ENCODE results near the gene SPTLC3.

The SPTLC3 gene

GRCh38 chr20:13008761-13009681, at the start of gene SPTLC3:
SPTLC3 (plus strand) TSS chr20:13008972; CDS start chr20:13009268, 296 bp downstream.
- Mint-ChIP-seq H3K27ac (peak within 1 kb of the TSS; percentile 26), H3K9me3 (no peaks in the 10 kb centered on the region), H3K4me3 (peak within 1 kb of the TSS; percentile 49), H3K36me3 (ENCODE audit: low read depth) (no peaks in the 10 kb centered on the region), H3K27me3 (ENCODE audit: low read depth) (peaks cover 8% of the 10 kb centered on the region), H3K4me1 (ENCODE audit: low read depth) (peaks cover 18% of the 10 kb centered on the region)

DNA sequence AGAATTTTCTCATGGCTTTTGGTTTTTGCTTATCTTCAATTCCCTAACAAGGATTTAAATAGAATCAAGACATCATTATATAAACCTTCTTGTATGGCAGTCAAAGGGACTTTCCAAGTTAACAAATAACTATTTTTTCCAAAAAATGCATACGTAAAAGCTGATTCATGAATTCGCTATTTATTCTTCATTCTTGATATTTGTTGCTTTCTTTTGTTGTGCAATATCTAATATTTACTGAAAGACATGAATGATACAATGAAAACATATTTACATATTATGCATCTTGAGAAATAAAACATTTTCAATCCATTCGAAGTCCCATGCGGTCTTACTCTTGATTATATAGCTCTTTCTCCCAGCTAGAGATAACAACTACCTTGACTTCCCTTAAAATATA, 47.0 kb upstream of the SPTLC3 start:
- H3K9me3 Mint-ChIP-seq: no peaks in the 10 kb centered on the region
- H3K4me1 Mint-ChIP-seq (ENCODE audit: low read depth): no peaks in the 10 kb centered on the region

DNA sequence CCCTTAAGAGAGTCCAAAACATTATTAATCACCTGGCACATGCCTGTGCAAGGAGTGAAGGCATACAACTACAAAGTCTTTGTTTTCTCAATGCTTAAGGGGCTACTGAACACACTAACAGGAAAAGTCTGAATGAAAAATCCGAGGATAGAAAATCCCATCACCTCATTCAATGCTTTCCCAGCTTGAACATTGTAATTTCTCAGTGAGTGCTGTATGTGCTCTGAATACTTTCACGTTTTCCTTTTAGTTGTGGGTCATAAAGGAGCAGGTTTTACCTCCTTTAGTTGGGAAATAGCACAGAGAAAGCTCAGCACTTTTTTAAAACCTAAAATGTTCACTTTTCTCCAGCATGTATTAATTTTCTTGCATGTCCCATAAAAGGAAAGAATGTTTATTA, 45.9 kb upstream of the SPTLC3 start:
- Mint-ChIP-seq H3K27me3 (ENCODE audit: low read depth) (peaks cover 3% of the 10 kb centered on the region), H3K4me3 (no peak overlapping the region), H3K4me1 (ENCODE audit: low read depth) (no peaks in the 10 kb centered on the region), H3K36me3 (ENCODE audit: low read depth) (no peaks in the 10 kb centered on the region), H3K27ac (no peak overlapping the region), H3K9me3 (no peaks in the 10 kb centered on the region)

More for the DNA sequence above, 47.0 kb upstream of the SPTLC3 start:
- no peak overlapping the region for H3K4me3 Mint-ChIP-seq
- H3K27me3 Mint-ChIP-seq (ENCODE audit: low read depth): peaks cover 3% of the 10 kb centered on the region
- H3K36me3 Mint-ChIP-seq (ENCODE audit: low read depth): no peaks in the 10 kb centered on the region
- no peak overlapping the region for H3K27ac Mint-ChIP-seq

DNA sequence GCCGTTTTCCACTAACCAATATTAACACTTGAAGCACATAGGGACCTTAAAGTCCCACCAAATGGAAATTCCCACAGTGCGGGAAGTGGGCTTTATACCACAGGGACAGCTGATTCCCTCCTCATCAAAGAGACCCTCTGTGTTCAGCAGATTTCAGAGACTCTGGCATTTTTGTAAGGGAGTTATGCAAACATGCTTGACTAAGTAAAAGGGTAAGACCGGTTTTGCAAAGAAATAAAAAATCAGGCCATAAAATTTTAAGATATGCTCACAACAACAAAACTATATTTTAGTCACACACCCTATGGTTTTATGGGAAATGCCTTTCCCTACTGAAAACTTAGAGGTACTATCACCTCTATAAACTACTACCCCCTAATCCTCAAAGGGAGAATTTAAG, 45.4 kb upstream of the SPTLC3 start:
- Mint-ChIP-seq H3K27ac (no peak overlapping the region), H3K4me3 (no peak overlapping the region), H3K36me3 (ENCODE audit: low read depth) (no peaks in the 10 kb centered on the region), H3K4me1 (ENCODE audit: low read depth) (no peaks in the 10 kb centered on the region), H3K9me3 (no peaks in the 10 kb centered on the region), H3K27me3 (ENCODE audit: low read depth) (no peaks in the 10 kb centered on the region)

DNA sequence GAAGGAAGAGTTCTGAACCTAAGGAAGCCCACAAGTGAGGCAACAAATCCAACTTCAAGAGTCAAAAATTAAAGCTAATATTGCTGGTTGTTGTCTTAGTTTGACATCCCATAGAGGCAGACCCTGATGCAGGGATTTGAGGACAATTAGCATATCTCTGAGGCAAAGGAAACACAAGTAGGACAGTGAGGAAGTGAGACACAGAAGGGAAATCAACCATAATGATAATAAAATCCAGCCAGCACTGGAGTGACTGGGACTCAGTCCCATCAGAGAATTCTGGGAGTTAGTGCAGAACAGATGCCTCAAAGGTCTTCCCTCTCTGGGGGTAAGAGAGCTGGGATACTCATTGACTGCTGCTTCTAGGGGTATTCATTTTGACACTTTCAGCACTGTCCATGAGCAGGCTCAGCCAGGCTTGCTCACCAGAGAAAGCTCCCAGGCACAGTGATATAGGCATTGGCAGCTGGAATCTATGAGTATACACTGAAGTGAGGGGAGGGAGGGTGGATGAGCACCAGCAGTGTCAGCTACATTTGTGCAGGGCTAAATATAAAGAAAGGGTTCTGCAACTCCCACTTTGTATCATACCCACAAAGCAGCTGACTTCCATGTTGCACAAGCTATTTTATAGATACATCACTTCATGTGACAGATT, 43.4 kb upstream of the SPTLC3 start:
- Mint-ChIP-seq H3K27ac (no peak overlapping the region), H3K36me3 (ENCODE audit: low read depth) (no peaks in the 10 kb centered on the region), H3K9me3 (no peaks in the 10 kb centered on the region), H3K4me1 (ENCODE audit: low read depth) (no peaks in the 10 kb centered on the region), H3K4me3 (no peak overlapping the region), H3K27me3 (ENCODE audit: low read depth) (no peaks in the 10 kb centered on the region)

DNA sequence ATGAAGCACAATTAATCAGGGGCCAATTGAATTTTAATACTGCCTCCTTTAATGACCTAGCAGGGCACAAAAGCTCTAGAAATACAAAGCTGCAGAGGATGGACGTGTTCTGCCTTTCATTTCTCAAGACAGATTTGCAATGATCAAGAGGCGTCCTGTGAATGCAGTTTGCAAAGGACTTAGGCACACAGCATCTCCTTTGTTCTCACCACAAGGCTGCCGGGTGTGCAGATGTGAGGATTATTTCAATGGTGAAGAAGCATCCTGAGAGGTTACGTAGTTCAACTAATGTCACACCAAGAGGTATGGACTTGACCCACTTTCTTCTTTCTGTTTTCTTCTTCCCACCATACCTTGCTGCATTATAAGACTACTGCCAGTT, 42.9 kb upstream of the SPTLC3 start:
- Mint-ChIP-seq H3K36me3 (ENCODE audit: low read depth) (no peaks in the 10 kb centered on the region), H3K27me3 (ENCODE audit: low read depth) (no peaks in the 10 kb centered on the region), H3K4me1 (ENCODE audit: low read depth) (no peaks in the 10 kb centered on the region), H3K4me3 (no peak overlapping the region), H3K27ac (no peak overlapping the region), H3K9me3 (no peaks in the 10 kb centered on the region)

DNA sequence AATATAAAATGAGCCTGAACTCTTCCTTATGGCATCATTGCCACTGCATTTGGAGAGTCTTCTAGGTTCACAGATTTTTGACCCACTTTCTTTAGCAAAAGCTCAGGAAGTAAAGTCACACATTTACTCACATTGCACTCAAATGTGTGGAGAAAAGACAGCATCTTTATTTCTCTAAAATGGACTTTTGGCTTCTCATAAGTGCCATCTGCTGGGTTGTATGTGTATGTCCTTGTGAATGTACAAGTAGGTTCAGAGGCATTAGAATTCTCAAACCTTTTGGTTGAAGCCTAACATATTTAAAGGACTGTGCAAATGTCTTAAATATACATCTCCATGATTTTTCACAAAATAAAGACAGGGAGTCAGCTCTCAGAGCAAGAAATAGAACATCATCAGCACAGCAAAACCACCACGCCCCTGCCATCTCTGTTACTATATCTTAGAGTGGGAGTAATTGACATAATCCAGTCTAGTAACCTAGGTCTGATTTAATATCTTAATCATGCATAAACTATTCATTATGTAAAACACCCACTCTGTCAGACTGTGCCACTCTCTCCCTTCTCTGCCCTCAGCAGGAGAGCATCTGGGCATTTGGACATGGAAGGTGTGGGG, 42.2 kb upstream of the SPTLC3 start:
- Mint-ChIP-seq H3K27me3 (ENCODE audit: low read depth) (no peaks in the 10 kb centered on the region), H3K27ac (no peak overlapping the region), H3K9me3 (no peaks in the 10 kb centered on the region), H3K4me3 (no peak overlapping the region), H3K4me1 (ENCODE audit: low read depth) (no peaks in the 10 kb centered on the region), H3K36me3 (ENCODE audit: low read depth) (no peaks in the 10 kb centered on the region)

DNA sequence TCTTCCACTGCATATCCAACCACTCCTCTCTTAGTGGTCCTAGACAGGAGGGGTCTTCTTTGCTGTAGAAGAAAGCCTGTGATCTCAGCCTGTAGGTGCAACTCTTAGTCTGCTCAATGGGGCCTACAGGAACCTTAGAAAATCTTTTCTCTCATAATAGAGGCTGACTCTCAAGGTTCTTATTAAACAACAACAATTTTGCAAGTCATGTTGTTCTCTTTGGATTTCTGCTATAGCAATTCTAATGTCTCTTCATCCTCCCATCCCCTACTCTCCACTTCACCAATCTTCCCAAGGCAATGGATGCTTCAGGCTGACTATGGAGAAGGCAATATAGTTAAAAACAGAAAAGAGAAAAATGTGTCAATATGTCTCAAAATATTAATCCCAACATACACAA, 40.8 kb upstream of the SPTLC3 start:
- H3K4me1 Mint-ChIP-seq (ENCODE audit: low read depth): no peaks in the 10 kb centered on the region
- no peaks in the 10 kb centered on the region for H3K9me3 Mint-ChIP-seq
- no peak overlapping the region for H3K27ac Mint-ChIP-seq
- no peak overlapping the region for H3K4me3 Mint-ChIP-seq
- no peaks in the 10 kb centered on the region for H3K36me3 Mint-ChIP-seq (ENCODE audit: low read depth)
- H3K27me3 Mint-ChIP-seq (ENCODE audit: low read depth): no peaks in the 10 kb centered on the region

DNA sequence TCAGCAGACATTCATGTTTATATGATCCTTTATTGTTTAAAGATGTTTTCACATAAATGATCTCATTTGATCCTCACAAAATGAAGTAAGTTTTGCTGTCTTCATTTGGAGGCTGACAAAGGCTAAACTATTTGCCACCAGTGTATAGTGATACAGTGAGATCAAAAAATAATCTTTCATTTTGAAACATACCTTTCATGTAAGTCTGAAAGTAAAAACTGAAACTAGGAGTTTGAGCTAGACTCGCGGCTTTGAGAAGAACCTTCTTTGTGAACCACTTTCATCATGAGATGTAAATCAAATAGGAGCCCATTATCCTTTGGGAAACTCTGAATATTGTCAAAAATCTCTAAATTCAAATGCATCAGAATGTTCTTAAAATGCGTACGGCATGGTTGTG, 40.3 kb upstream of the SPTLC3 start:
- Mint-ChIP-seq H3K27ac (no peak overlapping the region), H3K4me1 (ENCODE audit: low read depth) (no peaks in the 10 kb centered on the region), H3K27me3 (ENCODE audit: low read depth) (peaks cover 2% of the 10 kb centered on the region), H3K36me3 (ENCODE audit: low read depth) (no peaks in the 10 kb centered on the region), H3K9me3 (no peaks in the 10 kb centered on the region), H3K4me3 (no peak overlapping the region)

- H3K27me3 Mint-ChIP-seq (ENCODE audit: low read depth): peaks cover 4% of the 10 kb centered on the region
- no peaks in the 10 kb centered on the region for H3K36me3 Mint-ChIP-seq (ENCODE audit: low read depth)
- H3K27ac Mint-ChIP-seq: no peak overlapping the region
- H3K9me3 Mint-ChIP-seq: no peaks in the 10 kb centered on the region
- H3K4me3 Mint-ChIP-seq: no peak overlapping the region
- H3K4me1 Mint-ChIP-seq (ENCODE audit: low read depth): no peaks in the 10 kb centered on the region
Observed at GRCh38 chr20:12969071-12969669, 39.6 kb upstream of the SPTLC3 start.

DNA sequence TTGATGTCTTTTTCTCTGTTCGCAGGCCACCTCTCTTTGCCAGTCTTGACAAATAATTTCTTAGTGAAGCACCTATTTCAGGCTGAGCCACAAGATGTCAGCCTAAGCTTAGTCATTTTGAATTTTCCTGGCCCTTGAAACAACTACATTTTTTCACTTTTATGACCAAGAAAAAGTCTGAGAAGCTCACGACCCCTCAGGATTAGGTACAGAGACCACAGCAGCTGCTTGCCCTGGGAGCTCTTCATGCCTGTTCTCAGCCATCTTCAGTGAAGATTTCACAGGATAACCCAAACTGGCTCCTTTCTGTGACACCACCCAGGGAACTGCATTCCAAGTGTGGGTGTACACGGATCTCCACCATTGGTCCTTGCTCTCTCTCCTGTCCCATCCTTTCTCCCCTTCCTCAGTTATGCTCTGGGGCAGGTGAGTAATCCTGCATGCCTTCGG, 38.4 kb upstream of the SPTLC3 start:
- Mint-ChIP-seq H3K27ac (no peak overlapping the region), H3K27me3 (ENCODE audit: low read depth) (peaks cover 4% of the 10 kb centered on the region)

DNA sequence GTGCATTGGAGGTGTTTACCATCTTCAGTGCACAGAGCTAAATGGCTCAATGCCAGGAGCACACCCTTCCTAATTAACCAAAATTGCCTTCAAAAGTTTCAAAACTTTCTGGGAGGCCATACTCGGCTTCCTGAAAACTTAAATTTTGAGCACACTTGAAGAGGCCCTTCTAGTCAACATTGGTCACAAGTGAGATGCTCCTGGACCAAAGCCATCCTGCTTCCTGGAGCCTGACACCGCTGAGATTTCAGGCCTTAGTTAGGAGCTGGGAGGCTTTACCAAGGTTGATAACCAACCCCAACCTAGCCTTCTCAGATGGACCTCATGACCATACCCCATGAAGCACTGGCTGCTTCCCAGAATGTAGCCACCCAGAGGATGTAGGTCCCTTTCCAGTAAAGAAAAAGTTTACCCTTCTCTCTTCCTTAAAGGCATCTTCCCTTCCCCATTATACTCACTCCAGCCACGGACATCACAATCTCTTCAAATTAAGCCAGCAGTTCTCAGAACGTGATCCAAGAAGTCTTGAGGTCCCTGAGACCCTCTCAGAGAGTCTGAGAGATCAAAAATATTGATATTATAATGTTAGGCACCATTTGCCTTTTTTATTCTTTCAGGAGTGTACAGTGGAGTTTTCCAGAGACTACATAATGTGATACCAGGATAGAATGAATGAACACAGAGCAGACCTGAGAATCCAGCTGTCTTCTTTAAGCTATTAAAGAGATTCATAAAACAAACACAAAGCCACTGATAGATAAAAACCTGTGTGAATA, 32.8 kb upstream of the SPTLC3 start:
- Mint-ChIP-seq H3K4me1 (ENCODE audit: low read depth) (no peaks in the 10 kb centered on the region), H3K27ac (no peak overlapping the region), H3K4me3 (no peak overlapping the region), H3K9me3 (no peaks in the 10 kb centered on the region), H3K36me3 (ENCODE audit: low read depth) (no peaks in the 10 kb centered on the region), H3K27me3 (ENCODE audit: low read depth) (peaks cover 4% of the 10 kb centered on the region)

More for the DNA sequence above, 38.4 kb upstream of the SPTLC3 start:
- Mint-ChIP-seq H3K4me1 (ENCODE audit: low read depth) (no peaks in the 10 kb centered on the region), H3K4me3 (no peak overlapping the region), H3K9me3 (no peaks in the 10 kb centered on the region), H3K36me3 (ENCODE audit: low read depth) (no peaks in the 10 kb centered on the region)

GRCh38 chr20:12976720-12977309, 32.0 kb upstream of the SPTLC3 start:
- Mint-ChIP-seq H3K9me3 (no peaks in the 10 kb centered on the region), H3K27me3 (ENCODE audit: low read depth) (peaks cover 4% of the 10 kb centered on the region), H3K27ac (no peak overlapping the region), H3K36me3 (ENCODE audit: low read depth) (no peaks in the 10 kb centered on the region), H3K4me3 (no peak overlapping the region), H3K4me1 (ENCODE audit: low read depth) (no peaks in the 10 kb centered on the region)

All from T-helper 1 cell treated with Interleukin-12 subunit alpha and Interleukin-12 subunit beta and Interleukin-4 antibody, amounts not matched to agents 30 μg/mL and 1 μg/mL, for 36 hours (primary cell).